NCI-H2029 treated with DMSO at 0.1 percent for 48 hours (cell line): ENCODE measurements around the gene CD300C.
"Not testable (repeated sequence)": the region's sequence is repeated elsewhere in the genome, so short reads cannot be mapped to it uniquely, and the experiment has no call there.

ENCODE experiments used
- DNase-seq: peaks from one replicate; lab custom pipeline; 2025; lab: John Stamatoyannopoulos, UW

Gene CD300C

GRCh38 chr17:74531231-74531761 is 14.6 kb downstream of the CD300C start, which contains the start of gene CD300LB:
TSS of gene CD300LB (minus strand) at chr17:74531475. CDS start at chr17:74531350, 125 bp downstream.
- no peak for DNase-seq

GRCh38 chr17:74530831-74531150 is 15.1 kb downstream of the CD300C start:
- no peak for DNase-seq

- DNase-seq: no peak
Measured at GRCh38 chr17:74529243-74529642, 16.7 kb downstream of the CD300C start.

GRCh38 chr17:74528491-74529199 is 17.3 kb downstream of the CD300C start:
- DNase-seq: no peak

- no peak for DNase-seq
Measured at GRCh38 chr17:74527756-74528155, 18.2 kb downstream of the CD300C start.

- no peak for DNase-seq
Measured at GRCh38 chr17:74527081-74527480, 18.8 kb downstream of the CD300C start.

- no peak for DNase-seq
Measured at GRCh38 chr17:74526681-74527080, 19.2 kb downstream of the CD300C start.

GRCh38 chr17:74525781-74526288 is 20.1 kb downstream of the CD300C start:
- DNase-seq: no peak

GRCh38 chr17:74525465-74525725 is 20.5 kb downstream of the CD300C start:
- no peak for DNase-seq

- DNase-seq: no peak
Measured at GRCh38 chr17:74524653-74525464, 21.1 kb downstream of the CD300C start.

GRCh38 chr17:74523308-74523707 is 22.6 kb downstream of the CD300C start:
- no peak for DNase-seq

GRCh38 chr17:74522381-74523105 is 23.4 kb downstream of the CD300C start:
- DNase-seq: no peak

- DNase-seq: no peak
Measured at GRCh38 chr17:74521701-74522201, 24.2 kb downstream of the CD300C start.

GRCh38 chr17:74520790-74521480 is 25.0 kb downstream of the CD300C start:
- no peak for DNase-seq

GRCh38 chr17:74520016-74520434 is 25.9 kb downstream of the CD300C start:
- DNase-seq: no peak

GRCh38 chr17:74518413-74518981 is 27.4 kb downstream of the CD300C start:
- DNase-seq: not testable (repeated sequence)

- DNase-seq: no peak
Measured at GRCh38 chr17:74516561-74517328, 29.2 kb downstream of the CD300C start.

- no peak for DNase-seq
Measured at GRCh38 chr17:74515941-74516340, 30.0 kb downstream of the CD300C start.

GRCh38 chr17:74514632-74515334 is 31.1 kb downstream of the CD300C start:
- no peak for DNase-seq
